Measurements from ENCODE around the gene CRMP1.

Gene CRMP1

DNA sequence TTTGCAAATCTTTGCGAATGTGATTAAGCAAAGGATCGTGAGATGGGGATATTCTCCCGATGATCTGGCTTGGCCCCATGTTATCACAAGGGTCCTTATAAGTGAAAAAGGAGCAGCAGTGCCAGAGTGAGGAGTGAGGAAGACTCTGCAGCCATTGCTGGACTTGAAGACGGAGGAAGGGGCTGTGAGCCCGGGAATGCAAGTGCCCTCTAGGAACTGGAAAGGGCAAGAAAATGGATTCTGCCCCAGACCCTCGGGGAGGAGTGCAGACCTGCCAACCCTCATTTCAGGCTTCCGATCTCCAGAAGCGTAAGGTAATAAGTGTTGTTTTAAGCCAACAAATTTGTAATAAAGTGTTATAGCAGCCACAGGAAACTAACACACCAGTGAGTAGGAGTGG lies 105.6 kb downstream of the CRMP1 start:
- Histone ChIP-seq H3K9ac (ENCODE audit: low read depth, low read length, poor library complexity) (no peak overlapping the region), H2AFZ (ENCODE audit: low read length) (no peak overlapping the region), H2BK15ac (ENCODE audit: low read length) (no peak overlapping the region), H2AK5ac (ENCODE audit: low read depth, low read length) (no peak overlapping the region), H3K9me3 (replicated peaks in 1 of 2; ENCODE audit: control insufficient read depth in 2 of 2, insufficient read depth in 1 of 2, low read depth in 1 of 2, low read length in 2 of 2) (no peaks in the 10 kb centered on the region), H4K91ac (ENCODE audit: low read depth, low read length, poor library complexity) (no peak overlapping the region), H3K18ac (ENCODE audit: low read length) (no peak overlapping the region), H4K8ac (ENCODE audit: low read depth, low read length) (no peak overlapping the region), H2BK5ac (ENCODE audit: low read length) (no peak overlapping the region), H3K4me3 (ENCODE audit: low read length in 2 of 2) (no peak overlapping the region), H3K4me1 (ENCODE audit: control insufficient read depth in 2 of 2, insufficient read depth in 1 of 2, low read depth in 1 of 2, low read length in 2 of 2) (peaks cover 0 to 5% of the 10 kb centered on the region in 2 donors), H3K23ac (ENCODE audit: low read depth, low read length, poor library complexity) (no peak overlapping the region), H3K27ac (replicated peaks; ENCODE audit: low read length) (no peak overlapping the region), H3K4ac (ENCODE audit: low read length) (no peak overlapping the region), H3K4me2 (ENCODE audit: insufficient read depth, low read length, poor library complexity, severe bottlenecking) (no peak overlapping the region), H3K14ac (ENCODE audit: low read length) (no peak overlapping the region), H2BK120ac (ENCODE audit: low read depth, low read length) (no peak overlapping the region), H3K79me1 (ENCODE audit: low read depth, low read length) (no peaks in the 10 kb centered on the region), H2BK12ac (ENCODE audit: low read length) (no peak overlapping the region), H3K36me3 (replicated peaks in 1 of 2; ENCODE audit: control insufficient read depth in 2 of 2, insufficient read depth in 2 of 2, low read length in 2 of 2) (peaks cover 15 to 50% of the 10 kb centered on the region in 2 donors), H3K27me3 (ENCODE audit: control insufficient read depth in 3 of 3, insufficient read depth in 3 of 3, low read depth in 1 of 3, low read length in 3 of 3) (no peaks in the 10 kb centered on the region)
- no peak for DNase-seq (ENCODE audit: low spot score)
- no CpG with 5 or more reads among the region's 8 CpGs for WGBS, 2 donors (ENCODE audit: extremely low coverage in 2 of 2, insufficient read length in 2 of 2, insufficient replicate concordance in 1 of 2)

DNA sequence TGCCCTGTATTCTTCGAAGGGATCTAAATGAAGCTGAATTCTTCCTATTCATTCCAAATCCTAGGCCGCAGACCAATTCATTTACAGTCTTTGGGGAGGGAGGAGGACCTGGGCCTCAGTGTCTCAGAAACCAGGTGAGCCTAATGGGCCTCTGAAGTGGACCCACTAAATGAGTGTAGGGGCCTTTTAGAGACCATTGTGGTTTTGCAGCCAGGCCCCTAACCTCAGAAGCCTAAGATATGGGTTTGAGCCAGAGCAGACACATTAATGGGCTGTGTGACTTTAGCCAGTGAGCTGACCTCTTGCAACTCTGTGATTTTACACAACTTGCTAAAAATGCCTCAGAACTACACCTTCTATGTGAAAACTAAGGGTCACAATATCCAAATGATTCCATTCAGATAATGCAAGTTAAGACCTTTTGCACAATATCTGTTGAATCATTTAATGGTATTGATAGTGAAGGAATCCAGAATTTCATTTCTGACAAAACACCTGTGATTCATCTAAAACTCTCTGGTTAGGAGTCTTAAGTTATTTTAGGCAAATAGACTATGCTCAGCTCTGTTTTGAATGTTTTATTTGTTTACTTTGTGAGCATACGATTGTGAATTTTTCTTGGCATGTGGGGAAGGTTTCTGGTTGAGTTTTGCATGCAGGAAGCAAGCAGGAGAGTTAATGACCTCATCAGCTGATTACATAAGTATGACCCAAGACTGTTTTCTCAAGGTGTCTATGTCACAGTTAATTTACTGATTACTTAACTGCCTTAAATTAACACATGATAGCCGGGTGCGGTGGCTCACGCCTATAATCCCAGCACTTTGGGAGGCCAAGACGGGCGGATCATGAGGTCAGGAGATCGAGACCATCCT lies 106.8 kb downstream of the CRMP1 start:
- no peak overlapping the region for H3K4ac ChIP-seq (ENCODE audit: low read length)
- H2AK5ac ChIP-seq (ENCODE audit: low read depth, low read length), result no peak overlapping the region
- no peak overlapping the region for H4K8ac ChIP-seq (ENCODE audit: low read depth, low read length)
- H3K23ac ChIP-seq (ENCODE audit: low read depth, low read length, poor library complexity), result no peak overlapping the region
- no peak overlapping the region for H3K18ac ChIP-seq (ENCODE audit: low read length)
- H4K91ac ChIP-seq (ENCODE audit: low read depth, low read length, poor library complexity), result no peak overlapping the region
- no peak overlapping the region for H3K14ac ChIP-seq (ENCODE audit: low read length)
- H2BK120ac ChIP-seq (ENCODE audit: low read depth, low read length), result no peak overlapping the region
- H3K4me3 ChIP-seq (ENCODE audit: low read length in 2 of 2), result no peak overlapping the region
- H3K4me2 ChIP-seq (ENCODE audit: insufficient read depth, low read length, poor library complexity, severe bottlenecking), result no peak overlapping the region
- H3K9me3 ChIP-seq (replicated peaks in 1 of 2; ENCODE audit: control insufficient read depth in 2 of 2, insufficient read depth in 1 of 2, low read depth in 1 of 2, low read length in 2 of 2), result no peaks in the 10 kb centered on the region
- no peaks in the 10 kb centered on the region for H3K79me1 ChIP-seq (ENCODE audit: low read depth, low read length)
- peaks cover 0 to 5% of the 10 kb centered on the region in 2 donors for H3K4me1 ChIP-seq (ENCODE audit: control insufficient read depth in 2 of 2, insufficient read depth in 1 of 2, low read depth in 1 of 2, low read length in 2 of 2)
- WGBS, 2 donors (ENCODE audit: extremely low coverage in 2 of 2, insufficient read length in 2 of 2, insufficient replicate concordance in 1 of 2), result no CpG with 5 or more reads among the region's 9 CpGs
- H3K27ac ChIP-seq (replicated peaks; ENCODE audit: low read length), result no peak overlapping the region
- no peak for DNase-seq (ENCODE audit: low spot score)
- no peak overlapping the region for H2BK5ac ChIP-seq (ENCODE audit: low read length)
- peaks cover 15 to 50% of the 10 kb centered on the region in 2 donors for H3K36me3 ChIP-seq (replicated peaks in 1 of 2; ENCODE audit: control insufficient read depth in 2 of 2, insufficient read depth in 2 of 2, low read length in 2 of 2)
- no peak overlapping the region for H2BK12ac ChIP-seq (ENCODE audit: low read length)
- no peak overlapping the region for H2BK15ac ChIP-seq (ENCODE audit: low read length)
- H3K9ac ChIP-seq (ENCODE audit: low read depth, low read length, poor library complexity), result no peak overlapping the region
- H3K27me3 ChIP-seq (ENCODE audit: control insufficient read depth in 3 of 3, insufficient read depth in 3 of 3, low read depth in 1 of 3, low read length in 3 of 3), result no peaks in the 10 kb centered on the region
- H2AFZ ChIP-seq (ENCODE audit: low read length), result no peak overlapping the region

DNA sequence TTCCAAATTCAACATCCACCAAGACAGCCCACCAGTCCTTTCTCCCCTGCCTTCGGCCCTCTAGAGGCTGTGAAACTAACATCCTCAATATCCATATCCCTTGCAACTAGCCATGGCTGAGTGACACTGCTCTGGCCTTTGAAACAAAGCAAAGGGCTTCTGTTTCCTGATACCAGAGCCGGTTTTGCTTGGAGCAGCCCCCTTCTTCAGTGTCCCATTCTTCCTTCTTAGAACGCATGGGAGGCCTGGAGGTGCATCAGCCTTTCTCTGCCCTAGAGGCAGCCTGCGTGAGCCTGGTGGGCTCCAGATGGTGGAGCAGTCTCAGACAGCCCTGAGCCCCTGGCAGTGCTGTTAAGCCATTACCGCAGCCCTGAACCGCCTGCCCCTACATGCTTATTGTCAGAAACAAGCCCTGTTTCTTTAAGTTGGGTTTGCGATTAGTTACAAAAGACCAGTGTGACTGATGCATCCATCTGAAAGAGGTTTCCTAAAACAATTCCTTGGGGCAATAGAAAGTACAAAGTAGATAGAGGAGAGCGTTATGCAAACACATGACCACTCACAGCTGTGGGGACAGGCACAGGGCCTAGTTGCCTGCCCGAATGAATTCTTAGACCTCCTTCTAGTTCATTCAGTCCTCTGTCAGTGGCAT lies 107.8 kb downstream of the CRMP1 start:
- no peak for DNase-seq (ENCODE audit: low spot score)
- Histone ChIP-seq H3K14ac (ENCODE audit: low read length) (no peak overlapping the region), H3K36me3 (replicated peaks in 1 of 2; ENCODE audit: control insufficient read depth in 2 of 2, insufficient read depth in 2 of 2, low read length in 2 of 2) (peaks cover 15 to 50% of the 10 kb centered on the region in 2 donors), H2BK15ac (ENCODE audit: low read length) (no peak overlapping the region), H3K9me3 (replicated peaks in 1 of 2; ENCODE audit: control insufficient read depth in 2 of 2, insufficient read depth in 1 of 2, low read depth in 1 of 2, low read length in 2 of 2) (no peaks in the 10 kb centered on the region), H3K4ac (ENCODE audit: low read length) (no peak overlapping the region), H2BK12ac (ENCODE audit: low read length) (no peak overlapping the region), H3K23ac (ENCODE audit: low read depth, low read length, poor library complexity) (no peak overlapping the region), H2AK5ac (ENCODE audit: low read depth, low read length) (no peak overlapping the region), H3K18ac (ENCODE audit: low read length) (no peak overlapping the region), H3K4me3 (ENCODE audit: low read length in 2 of 2) (no peak overlapping the region), H2BK5ac (ENCODE audit: low read length) (no peak overlapping the region), H3K27ac (replicated peaks; ENCODE audit: low read length) (peak overlapping the region; percentile 47), H2BK120ac (ENCODE audit: low read depth, low read length) (no peak overlapping the region), H3K9ac (ENCODE audit: low read depth, low read length, poor library complexity) (no peak overlapping the region), H2AFZ (ENCODE audit: low read length) (no peak overlapping the region), H4K91ac (ENCODE audit: low read depth, low read length, poor library complexity) (no peak overlapping the region), H3K4me2 (ENCODE audit: insufficient read depth, low read length, poor library complexity, severe bottlenecking) (no peak overlapping the region), H4K8ac (ENCODE audit: low read depth, low read length) (no peak overlapping the region), H3K4me1 (ENCODE audit: control insufficient read depth in 2 of 2, insufficient read depth in 1 of 2, low read depth in 1 of 2, low read length in 2 of 2) (peaks cover 0 to 5% of the 10 kb centered on the region in 2 donors), H3K79me1 (ENCODE audit: low read depth, low read length) (no peaks in the 10 kb centered on the region), H3K27me3 (ENCODE audit: control insufficient read depth in 3 of 3, insufficient read depth in 3 of 3, low read depth in 1 of 3, low read length in 3 of 3) (no peaks in the 10 kb centered on the region)
- no CpG with 5 or more reads among the region's 9 CpGs for WGBS, 2 donors (ENCODE audit: extremely low coverage in 2 of 2, insufficient read length in 2 of 2, insufficient replicate concordance in 1 of 2)

DNA sequence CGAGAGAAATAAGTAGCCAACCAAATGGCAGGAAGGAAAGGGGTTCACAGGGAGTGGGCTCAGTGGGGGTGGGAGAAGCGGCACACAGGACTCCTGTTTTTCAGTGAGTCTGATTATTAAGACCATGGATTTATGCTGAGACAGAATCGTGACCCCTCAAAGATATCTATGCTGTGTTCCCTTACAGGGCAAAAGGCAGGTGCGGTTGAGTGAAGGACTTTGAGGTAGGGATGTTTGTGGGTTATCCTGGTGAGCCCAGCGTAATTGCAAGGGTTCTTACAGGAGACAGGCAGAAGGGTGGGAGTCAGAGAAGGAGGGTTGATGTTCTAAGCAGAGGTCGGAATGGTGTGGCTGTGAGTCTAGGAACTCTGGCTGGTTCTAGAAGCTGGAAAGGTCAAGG lies 108.9 kb downstream of the CRMP1 start:
- Histone ChIP-seq H3K18ac (ENCODE audit: low read length) (no peak overlapping the region), H3K36me3 (replicated peaks in 1 of 2; ENCODE audit: control insufficient read depth in 2 of 2, insufficient read depth in 2 of 2, low read length in 2 of 2) (peaks cover 15 to 48% of the 10 kb centered on the region in 2 donors), H3K23ac (ENCODE audit: low read depth, low read length, poor library complexity) (no peak overlapping the region), H3K4me3 (ENCODE audit: low read length in 2 of 2) (no peak overlapping the region), H2BK15ac (ENCODE audit: low read length) (no peak overlapping the region), H3K27ac (replicated peaks; ENCODE audit: low read length) (no peak overlapping the region), H4K8ac (ENCODE audit: low read depth, low read length) (no peak overlapping the region), H2BK12ac (ENCODE audit: low read length) (no peak overlapping the region), H3K27me3 (ENCODE audit: control insufficient read depth in 3 of 3, insufficient read depth in 3 of 3, low read depth in 1 of 3, low read length in 3 of 3) (no peaks in the 10 kb centered on the region), H3K79me1 (ENCODE audit: low read depth, low read length) (no peaks in the 10 kb centered on the region), H2AFZ (ENCODE audit: low read length) (no peak overlapping the region), H3K14ac (ENCODE audit: low read length) (no peak overlapping the region), H3K4me1 (ENCODE audit: control insufficient read depth in 2 of 2, insufficient read depth in 1 of 2, low read depth in 1 of 2, low read length in 2 of 2) (peaks cover 0 to 5% of the 10 kb centered on the region in 2 donors), H3K9ac (ENCODE audit: low read depth, low read length, poor library complexity) (no peak overlapping the region), H2BK120ac (ENCODE audit: low read depth, low read length) (no peak overlapping the region), H2BK5ac (ENCODE audit: low read length) (no peak overlapping the region), H2AK5ac (ENCODE audit: low read depth, low read length) (no peak overlapping the region), H3K4me2 (ENCODE audit: insufficient read depth, low read length, poor library complexity, severe bottlenecking) (no peak overlapping the region), H3K4ac (ENCODE audit: low read length) (no peak overlapping the region), H4K91ac (ENCODE audit: low read depth, low read length, poor library complexity) (no peak overlapping the region), H3K9me3 (replicated peaks in 1 of 2; ENCODE audit: control insufficient read depth in 2 of 2, insufficient read depth in 1 of 2, low read depth in 1 of 2, low read length in 2 of 2) (no peaks in the 10 kb centered on the region)
- DNase-seq (ENCODE audit: low spot score), result no peak
- no CpG with 5 or more reads among the region's 6 CpGs for WGBS, 2 donors (ENCODE audit: extremely low coverage in 2 of 2, insufficient read length in 2 of 2, insufficient replicate concordance in 1 of 2)

All from neuronal stem cell (in vitro differentiated cells).